WTC11 (cell line): ENCODE results near the gene ABTB2. TPM values are rescaled to one million over a fixed set of nuclear protein-coding genes. Genes with fewer than 3 reads are reported as not detected.

Experiments
- ATAC-seq: fragments of 200-7000 bp; cut with Tn5 transposase; 2 replicates; pipeline ENCODE4 v1.10.0; 2021; ENCODE audit warnings: mild to moderate bottlenecking, moderate library complexity
- Bru-seq: library from RNA; stranded (reverse); fragments of 400-500 nt; gene quantifications from one replicate; lab custom pipeline; 2021; lab: Mats Ljungman, UMichigan
- CTCF ChIA-PET: fragments of 300-600 bp; sonication (Branson Sonifier 250); formaldehyde crosslinking; loops from one replicate; lab custom pipeline; 2021; ENCODE audit warnings: antibody characterized with exemption; lab: Charles Lee
- POLR2A ChIA-PET: fragments of 350-600 bp; sonication (Branson Sonifier 250); formaldehyde crosslinking; loops from one replicate; lab custom pipeline; 2021; ENCODE audit warnings: antibody characterized with exemption; lab: Charles Lee
- DNase-seq: peaks from one replicate; pipeline ENCODE4 v3.0.0; 2021; ENCODE audit warnings: low spot score
- H3K27ac Mint-ChIP-seq: 2 replicates; pipeline ENCODE4 v1.8.0; 2021; ENCODE audit warnings: mixed read lengths
- H3K27me3 Mint-ChIP-seq: 2 replicates; pipeline ENCODE4 v1.8.0; 2021; ENCODE audit warnings: low read depth, mild to moderate bottlenecking, moderate library complexity, mixed read lengths
- H3K36me3 Mint-ChIP-seq: 2 replicates; pipeline ENCODE4 v1.8.0; 2021; ENCODE audit warnings: mixed read lengths
- H3K4me1 Mint-ChIP-seq: 2 replicates; pipeline ENCODE4 v1.8.0; 2022; ENCODE audit warnings: mixed read lengths
- H3K4me3 Mint-ChIP-seq: 2 replicates; pipeline ENCODE4 v1.8.0; 2021; ENCODE audit warnings: mild to moderate bottlenecking, moderate library complexity, mixed read lengths
- H3K9me3 Mint-ChIP-seq: 2 replicates; pipeline ENCODE4 v1.8.0; 2021; ENCODE audit warnings: mixed read lengths
- ARID4B ChIP-seq: sonication (generic); formaldehyde crosslinking; IDR thresholded peaks from 2 replicates; pipeline ENCODE4 v1.8.0; 2023; ENCODE audit warnings: missing genetic modification reagents, mild to moderate bottlenecking, borderline replicate concordance
- ATF2 ChIP-seq: sonication (generic); formaldehyde crosslinking; IDR thresholded peaks from 2 replicates; pipeline ENCODE4 v1.8.1; 2022; ENCODE audit warnings: low read depth, missing genetic modification reagents, borderline replicate concordance
- EMX1 ChIP-seq: fragments of 250-450 bp; sonication (Bioruptor Pico); IDR thresholded peaks from 2 replicates; pipeline ENCODE4 v1.8.0; 2021; ENCODE audit warnings: mild to moderate bottlenecking
- GABPB1 ChIP-seq: sonication (generic); formaldehyde crosslinking; IDR thresholded peaks from 2 replicates; pipeline ENCODE4 v1.8.1; 2023; ENCODE audit warnings: mild to moderate bottlenecking, missing genetic modification reagents
- HMGXB4 ChIP-seq: sonication (generic); formaldehyde crosslinking; IDR thresholded peaks from 2 replicates; pipeline ENCODE4 v1.8.1; 2023; ENCODE audit warnings: mild to moderate bottlenecking, moderate library complexity, missing genetic modification reagents
- MXD4 ChIP-seq: fragments of 250-450 bp; sonication (Bioruptor Pico); IDR thresholded peaks from 2 replicates; pipeline ENCODE4 v1.8.0; 2021; ENCODE audit warnings: mild to moderate bottlenecking, moderate library complexity, borderline replicate concordance
- NFE2L1 ChIP-seq: sonication (generic); formaldehyde crosslinking; IDR thresholded peaks from 2 replicates; pipeline ENCODE4 v1.8.1; 2023; ENCODE audit warnings: missing genetic modification reagents
- NR1H2 ChIP-seq: sonication (generic); formaldehyde crosslinking; IDR thresholded peaks from 2 replicates; pipeline ENCODE4 v1.9.0; 2021; ENCODE audit warnings: mild to moderate bottlenecking, moderate library complexity, missing genetic modification reagents
- NR2C2 ChIP-seq: sonication (generic); formaldehyde crosslinking; IDR thresholded peaks from 2 replicates; pipeline ENCODE4 v1.8.0; 2022; ENCODE audit warnings: mild to moderate bottlenecking, missing genetic modification reagents
- TCF7 ChIP-seq: sonication (generic); formaldehyde crosslinking; IDR thresholded peaks from 2 replicates; pipeline ENCODE4 v1.8.0; 2022; ENCODE audit warnings: mild to moderate bottlenecking, low read depth, missing genetic modification reagents, moderate library complexity
- TEAD1 ChIP-seq: sonication (generic); formaldehyde crosslinking; IDR thresholded peaks from 2 replicates; pipeline ENCODE4 v1.8.0; 2022; ENCODE audit warnings: mild to moderate bottlenecking, missing genetic modification reagents
- USF1 ChIP-seq: sonication (generic); formaldehyde crosslinking; IDR thresholded peaks from 2 replicates; pipeline ENCODE4 v1.8.0; 2022; ENCODE audit warnings: mild to moderate bottlenecking, missing genetic modification reagents
- USF2 ChIP-seq: sonication (generic); formaldehyde crosslinking; IDR thresholded peaks from 2 replicates; pipeline ENCODE4 v1.8.1; 2023; ENCODE audit warnings: mild to moderate bottlenecking, missing genetic modification reagents, moderate library complexity
- ZBTB21 ChIP-seq: sonication (generic); formaldehyde crosslinking; IDR thresholded peaks from 2 replicates; pipeline ENCODE4 v1.8.1; 2023; ENCODE audit warnings: mild to moderate bottlenecking, missing genetic modification reagents, borderline replicate concordance
- ZNF317 ChIP-seq: sonication (generic); formaldehyde crosslinking; IDR thresholded peaks from 2 replicates; pipeline ENCODE4 v1.8.1; 2023; ENCODE audit warnings: low read depth, mild to moderate bottlenecking, moderate library complexity, missing genetic modification reagents, borderline replicate concordance
- ZNF423 ChIP-seq: fragments of 250-450 bp; sonication (Bioruptor Pico); IDR thresholded peaks from 2 replicates; pipeline ENCODE4 v2.1.2; 2022; ENCODE audit warnings: mild to moderate bottlenecking, moderate library complexity
- long read RNA-seq, 3 experiments: library from RNA in 1 of 3; library from capped mRNA in 1 of 3; library from polyadenylated mRNA in 1 of 3; unstranded in 2 of 3; stranded (forward) in 1 of 3; transcript quantifications; one replicate each; pipeline ENCODE4 v2.0.0, GENCODE V29; 2021
- total RNA-seq: library from RNA; stranded (reverse); gene quantifications from 3 replicates; pipeline ENCODE4 v1.2.3, GENCODE V29; 2021
- TF ChIP-seq, protein P1 (sequence below): sonication (generic); formaldehyde crosslinking; IDR thresholded peaks from 2 replicates; pipeline ENCODE4 v1.8.0; 2023; ENCODE audit warnings: mild to moderate bottlenecking, missing genetic modification reagents
- TF ChIP-seq, protein P2 (sequence below): sonication (generic); formaldehyde crosslinking; IDR thresholded peaks from 2 replicates; pipeline ENCODE4 v1.8.1; 2023; ENCODE audit warnings: mild to moderate bottlenecking, missing genetic modification reagents
- TF ChIP-seq, protein P3 (sequence below): sonication (generic); formaldehyde crosslinking; IDR thresholded peaks from 2 replicates; pipeline ENCODE4 v1.8.0; 2022; ENCODE audit warnings: mild to moderate bottlenecking, missing genetic modification reagents

Gene ABTB2
- 7.9 to 12.8 TPM (median 8.4 TPM) in 3 replicates for total RNA-seq
- percentile 52 among the genes with signal in this experiment for Bru-seq, nascent RNA
- long read RNA-seq, experiment 1, full-length matches to known transcripts, result 17 of 29 reads
- long read RNA-seq, experiment 1, partial matches to known transcripts, result 7 of 29 reads
- long read RNA-seq, experiment 1, other reads (novel, unspliced or antisense), result 5 of 29 reads
- long read RNA-seq, experiment 2, full-length matches to known transcripts, result 5 of 10 reads
- long read RNA-seq, experiment 2, partial matches to known transcripts, result 2 of 10 reads
- long read RNA-seq, experiment 2, other reads (novel, unspliced or antisense), result 3 of 10 reads
- long read RNA-seq, experiment 3, result 0 reads

GRCh38 chr11:34357701-34358257 lies at the start of gene ABTB2:
Gene ABTB2 (minus strand): TSS chr11:34358010.
- ATAC-seq, result peak; percentile 86
- POLR2A ChIA-PET, result interaction anchor here (1.0 to 3.5 kb wide), 9 partner anchors 17 to 185 kb away, joined by 3 to 33 read pairs (median 4); no protein-coding TSS in a partner anchor
- peak within 1 kb of the TSS; percentile 98 for H3K27ac Mint-ChIP-seq
- H3K36me3 Mint-ChIP-seq, result no peaks in the 10 kb centered on the region
- peaks cover 42% of the 10 kb centered on the region for H3K27me3 Mint-ChIP-seq
- peak within 1 kb of the TSS; percentile 85 for H3K4me3 Mint-ChIP-seq
- peaks cover 23% of the 10 kb centered on the region for H3K4me1 Mint-ChIP-seq
- peak; percentile 99 for DNase-seq
- no peaks in the 10 kb centered on the region for H3K9me3 Mint-ChIP-seq
- CTCF ChIA-PET, result interaction anchor here (0.6 to 6.0 kb wide), 30 partner anchors 9 to 549 kb away, joined by 3 to 236 read pairs (median 5); partner anchors contain the start of gene NAT10
- TF ChIP-seq, protein P1, sequence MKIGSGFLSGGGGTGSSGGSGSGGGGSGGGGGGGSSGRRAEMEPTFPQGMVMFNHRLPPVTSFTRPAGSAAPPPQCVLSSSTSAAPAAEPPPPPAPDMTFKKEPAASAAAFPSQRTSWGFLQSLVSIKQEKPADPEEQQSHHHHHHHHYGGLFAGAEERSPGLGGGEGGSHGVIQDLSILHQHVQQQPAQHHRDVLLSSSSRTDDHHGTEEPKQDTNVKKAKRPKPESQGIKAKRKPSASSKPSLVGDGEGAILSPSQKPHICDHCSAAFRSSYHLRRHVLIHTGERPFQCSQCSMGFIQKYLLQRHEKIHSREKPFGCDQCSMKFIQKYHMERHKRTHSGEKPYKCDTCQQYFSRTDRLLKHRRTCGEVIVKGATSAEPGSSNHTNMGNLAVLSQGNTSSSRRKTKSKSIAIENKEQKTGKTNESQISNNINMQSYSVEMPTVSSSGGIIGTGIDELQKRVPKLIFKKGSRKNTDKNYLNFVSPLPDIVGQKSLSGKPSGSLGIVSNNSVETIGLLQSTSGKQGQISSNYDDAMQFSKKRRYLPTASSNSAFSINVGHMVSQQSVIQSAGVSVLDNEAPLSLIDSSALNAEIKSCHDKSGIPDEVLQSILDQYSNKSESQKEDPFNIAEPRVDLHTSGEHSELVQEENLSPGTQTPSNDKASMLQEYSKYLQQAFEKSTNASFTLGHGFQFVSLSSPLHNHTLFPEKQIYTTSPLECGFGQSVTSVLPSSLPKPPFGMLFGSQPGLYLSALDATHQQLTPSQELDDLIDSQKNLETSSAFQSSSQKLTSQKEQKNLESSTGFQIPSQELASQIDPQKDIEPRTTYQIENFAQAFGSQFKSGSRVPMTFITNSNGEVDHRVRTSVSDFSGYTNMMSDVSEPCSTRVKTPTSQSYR (CRISPR knock-in tag), result peak; percentile 35; the same call in 1 of the 2 replicates
- no peak for TF ChIP-seq NR2C2 (CRISPR knock-in tag)
- TF ChIP-seq USF2 (CRISPR knock-in tag), result no peak
- TF ChIP-seq HMGXB4 (CRISPR knock-in tag), result 0 out of 2 replicates have a peak, but pooled peaks have one; percentile 20
- TF ChIP-seq, protein P2, sequence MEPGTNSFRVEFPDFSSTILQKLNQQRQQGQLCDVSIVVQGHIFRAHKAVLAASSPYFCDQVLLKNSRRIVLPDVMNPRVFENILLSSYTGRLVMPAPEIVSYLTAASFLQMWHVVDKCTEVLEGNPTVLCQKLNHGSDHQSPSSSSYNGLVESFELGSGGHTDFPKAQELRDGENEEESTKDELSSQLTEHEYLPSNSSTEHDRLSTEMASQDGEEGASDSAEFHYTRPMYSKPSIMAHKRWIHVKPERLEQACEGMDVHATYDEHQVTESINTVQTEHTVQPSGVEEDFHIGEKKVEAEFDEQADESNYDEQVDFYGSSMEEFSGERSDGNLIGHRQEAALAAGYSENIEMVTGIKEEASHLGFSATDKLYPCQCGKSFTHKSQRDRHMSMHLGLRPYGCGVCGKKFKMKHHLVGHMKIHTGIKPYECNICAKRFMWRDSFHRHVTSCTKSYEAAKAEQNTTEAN (CRISPR knock-in tag), result no peak
- no peak for TF ChIP-seq USF1 (CRISPR knock-in tag)
- peak; percentile 53; the same call in 1 of the 2 replicates for TF ChIP-seq TEAD1 (CRISPR knock-in tag)
- no peak for TF ChIP-seq EMX1 (CRISPR knock-in tag)
- TF ChIP-seq NFE2L1 (CRISPR knock-in tag), result peak; percentile 22; the same call in 1 of the 2 replicates
- TF ChIP-seq ZNF423, result no peak
- TF ChIP-seq, protein P3, sequence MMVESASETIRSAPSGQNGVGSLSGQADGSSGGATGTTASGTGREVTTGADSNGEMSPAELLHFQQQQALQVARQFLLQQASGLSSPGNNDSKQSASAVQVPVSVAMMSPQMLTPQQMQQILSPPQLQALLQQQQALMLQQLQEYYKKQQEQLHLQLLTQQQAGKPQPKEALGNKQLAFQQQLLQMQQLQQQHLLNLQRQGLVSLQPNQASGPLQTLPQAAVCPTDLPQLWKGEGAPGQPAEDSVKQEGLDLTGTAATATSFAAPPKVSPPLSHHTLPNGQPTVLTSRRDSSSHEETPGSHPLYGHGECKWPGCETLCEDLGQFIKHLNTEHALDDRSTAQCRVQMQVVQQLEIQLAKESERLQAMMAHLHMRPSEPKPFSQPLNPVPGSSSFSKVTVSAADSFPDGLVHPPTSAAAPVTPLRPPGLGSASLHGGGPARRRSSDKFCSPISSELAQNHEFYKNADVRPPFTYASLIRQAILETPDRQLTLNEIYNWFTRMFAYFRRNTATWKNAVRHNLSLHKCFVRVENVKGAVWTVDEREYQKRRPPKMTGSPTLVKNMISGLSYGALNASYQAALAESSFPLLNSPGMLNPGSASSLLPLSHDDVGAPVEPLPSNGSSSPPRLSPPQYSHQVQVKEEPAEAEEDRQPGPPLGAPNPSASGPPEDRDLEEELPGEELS (CRISPR knock-in tag), result 0 out of 2 replicates have a peak, but pooled peaks have one; percentile 38
- no peak for TF ChIP-seq ZNF317
- TF ChIP-seq MXD4 (CRISPR knock-in tag), result no peak
- TF ChIP-seq NR1H2 (CRISPR knock-in tag), result no peak
- peak; percentile 60; the same call in 1 of the 2 replicates for TF ChIP-seq ARID4B (CRISPR knock-in tag)
- no peak for TF ChIP-seq GABPB1 (CRISPR knock-in tag)
- no peak for TF ChIP-seq TCF7 (CRISPR knock-in tag)
- TF ChIP-seq ATF2 (CRISPR knock-in tag), result no peak
- TF ChIP-seq ZBTB21 (CRISPR knock-in tag), result no peak
